Measurements from ENCODE around the gene B3GNT5.

DNA sequence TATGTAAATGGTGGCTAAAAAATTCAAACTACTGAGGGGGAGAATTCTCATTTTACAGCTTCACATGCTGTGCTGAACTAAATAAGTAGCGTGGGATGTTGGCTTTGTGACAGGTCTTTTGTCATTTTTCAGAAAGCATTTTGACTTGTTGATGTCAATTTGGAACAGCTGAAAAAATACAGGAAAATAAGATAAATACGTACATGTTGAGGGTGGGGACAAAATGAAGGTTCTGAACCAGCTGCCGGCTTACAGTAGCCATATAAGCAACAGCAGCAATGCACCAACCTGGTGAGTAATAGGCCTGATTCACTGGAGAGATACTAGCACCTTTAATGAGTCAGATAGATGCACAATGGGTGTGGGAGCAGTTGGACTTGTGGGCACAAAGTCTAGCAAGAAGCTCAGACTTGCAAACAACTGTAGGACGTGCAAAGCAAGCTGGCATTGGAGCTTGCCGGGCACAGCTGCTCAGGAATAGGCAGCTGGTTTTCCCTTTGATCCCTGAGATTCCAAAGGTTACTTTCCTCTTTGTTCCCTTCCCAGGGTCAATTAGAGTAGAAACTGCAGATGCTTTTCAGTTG, 12.9 kb downstream of the B3GNT5 start:
- TF ChIP-seq SALL2 (tag by site-specific recombination; IDR thresholded peaks at IDR 0.05; ENCODE audit: borderline replicate concordance) (no peak), KLF9 (tag by site-specific recombination; IDR thresholded peaks at IDR 0.05; ENCODE audit: low read depth) (no peak), ZBTB7A (tag by site-specific recombination; IDR thresholded peaks at IDR 0.05; ENCODE audit: low read depth) (no peak), ZNF155 (tag by site-specific recombination; IDR thresholded peaks at IDR 0.05) (no peak), KLF1 (tag by site-specific recombination; IDR thresholded peaks at IDR 0.05) (no peak), ZNF510 (tag by site-specific recombination; IDR thresholded peaks at IDR 0.05; ENCODE audit: insufficient replicate concordance) (no peak), MYNN (tag by site-specific recombination; IDR thresholded peaks at IDR 0.05; ENCODE audit: borderline replicate concordance) (no peak), ZNF747 (tag by site-specific recombination; IDR thresholded peaks at IDR 0.05) (no peak), SETDB1 (IDR thresholded peaks at IDR 0.05; ENCODE audit: insufficient read length, low read length) (no peak)
- TF ChIP-seq, protein P1, sequence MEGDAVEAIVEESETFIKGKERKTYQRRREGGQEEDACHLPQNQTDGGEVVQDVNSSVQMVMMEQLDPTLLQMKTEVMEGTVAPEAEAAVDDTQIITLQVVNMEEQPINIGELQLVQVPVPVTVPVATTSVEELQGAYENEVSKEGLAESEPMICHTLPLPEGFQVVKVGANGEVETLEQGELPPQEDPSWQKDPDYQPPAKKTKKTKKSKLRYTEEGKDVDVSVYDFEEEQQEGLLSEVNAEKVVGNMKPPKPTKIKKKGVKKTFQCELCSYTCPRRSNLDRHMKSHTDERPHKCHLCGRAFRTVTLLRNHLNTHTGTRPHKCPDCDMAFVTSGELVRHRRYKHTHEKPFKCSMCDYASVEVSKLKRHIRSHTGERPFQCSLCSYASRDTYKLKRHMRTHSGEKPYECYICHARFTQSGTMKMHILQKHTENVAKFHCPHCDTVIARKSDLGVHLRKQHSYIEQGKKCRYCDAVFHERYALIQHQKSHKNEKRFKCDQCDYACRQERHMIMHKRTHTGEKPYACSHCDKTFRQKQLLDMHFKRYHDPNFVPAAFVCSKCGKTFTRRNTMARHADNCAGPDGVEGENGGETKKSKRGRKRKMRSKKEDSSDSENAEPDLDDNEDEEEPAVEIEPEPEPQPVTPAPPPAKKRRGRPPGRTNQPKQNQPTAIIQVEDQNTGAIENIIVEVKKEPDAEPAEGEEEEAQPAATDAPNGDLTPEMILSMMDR (tag by site-specific recombination; IDR thresholded peaks at IDR 0.05): no peak
- TF ChIP-seq, protein P2, sequence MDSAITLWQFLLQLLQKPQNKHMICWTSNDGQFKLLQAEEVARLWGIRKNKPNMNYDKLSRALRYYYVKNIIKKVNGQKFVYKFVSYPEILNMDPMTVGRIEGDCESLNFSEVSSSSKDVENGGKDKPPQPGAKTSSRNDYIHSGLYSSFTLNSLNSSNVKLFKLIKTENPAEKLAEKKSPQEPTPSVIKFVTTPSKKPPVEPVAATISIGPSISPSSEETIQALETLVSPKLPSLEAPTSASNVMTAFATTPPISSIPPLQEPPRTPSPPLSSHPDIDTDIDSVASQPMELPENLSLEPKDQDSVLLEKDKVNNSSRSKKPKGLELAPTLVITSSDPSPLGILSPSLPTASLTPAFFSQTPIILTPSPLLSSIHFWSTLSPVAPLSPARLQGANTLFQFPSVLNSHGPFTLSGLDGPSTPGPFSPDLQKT (IDR thresholded peaks at IDR 0.05; ENCODE audit: borderline replicate concordance, low read depth, low read length): no peak
- TF ChIP-seq, protein P3, sequence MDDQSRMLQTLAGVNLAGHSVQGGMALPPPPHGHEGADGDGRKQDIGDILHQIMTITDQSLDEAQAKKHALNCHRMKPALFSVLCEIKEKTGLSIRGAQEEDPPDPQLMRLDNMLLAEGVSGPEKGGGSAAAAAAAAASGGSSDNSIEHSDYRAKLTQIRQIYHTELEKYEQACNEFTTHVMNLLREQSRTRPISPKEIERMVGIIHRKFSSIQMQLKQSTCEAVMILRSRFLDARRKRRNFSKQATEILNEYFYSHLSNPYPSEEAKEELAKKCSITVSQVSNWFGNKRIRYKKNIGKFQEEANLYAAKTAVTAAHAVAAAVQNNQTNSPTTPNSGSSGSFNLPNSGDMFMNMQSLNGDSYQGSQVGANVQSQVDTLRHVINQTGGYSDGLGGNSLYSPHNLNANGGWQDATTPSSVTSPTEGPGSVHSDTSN (CRISPR knock-in tag; IDR thresholded peaks at IDR 0.05): no peak
- TF ChIP-seq, protein P4, sequence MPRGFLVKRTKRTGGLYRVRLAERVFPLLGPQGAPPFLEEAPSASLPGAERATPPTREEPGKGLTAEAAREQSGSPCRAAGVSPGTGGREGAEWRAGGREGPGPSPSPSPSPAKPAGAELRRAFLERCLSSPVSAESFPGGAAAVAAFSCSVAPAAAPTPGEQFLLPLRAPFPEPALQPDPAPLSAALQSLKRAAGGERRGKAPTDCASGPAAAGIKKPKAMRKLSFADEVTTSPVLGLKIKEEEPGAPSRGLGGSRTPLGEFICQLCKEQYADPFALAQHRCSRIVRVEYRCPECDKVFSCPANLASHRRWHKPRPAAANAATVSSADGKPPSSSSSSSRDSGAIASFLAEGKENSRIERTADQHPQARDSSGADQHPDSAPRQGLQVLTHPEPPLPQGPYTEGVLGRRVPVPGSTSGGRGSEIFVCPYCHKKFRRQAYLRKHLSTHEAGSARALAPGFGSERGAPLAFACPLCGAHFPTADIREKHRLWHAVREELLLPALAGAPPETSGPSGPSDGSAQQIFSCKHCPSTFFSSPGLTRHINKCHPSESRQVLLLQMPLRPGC (tag by site-specific recombination; IDR thresholded peaks at IDR 0.05): no peak
- TF ChIP-seq, protein P5, sequence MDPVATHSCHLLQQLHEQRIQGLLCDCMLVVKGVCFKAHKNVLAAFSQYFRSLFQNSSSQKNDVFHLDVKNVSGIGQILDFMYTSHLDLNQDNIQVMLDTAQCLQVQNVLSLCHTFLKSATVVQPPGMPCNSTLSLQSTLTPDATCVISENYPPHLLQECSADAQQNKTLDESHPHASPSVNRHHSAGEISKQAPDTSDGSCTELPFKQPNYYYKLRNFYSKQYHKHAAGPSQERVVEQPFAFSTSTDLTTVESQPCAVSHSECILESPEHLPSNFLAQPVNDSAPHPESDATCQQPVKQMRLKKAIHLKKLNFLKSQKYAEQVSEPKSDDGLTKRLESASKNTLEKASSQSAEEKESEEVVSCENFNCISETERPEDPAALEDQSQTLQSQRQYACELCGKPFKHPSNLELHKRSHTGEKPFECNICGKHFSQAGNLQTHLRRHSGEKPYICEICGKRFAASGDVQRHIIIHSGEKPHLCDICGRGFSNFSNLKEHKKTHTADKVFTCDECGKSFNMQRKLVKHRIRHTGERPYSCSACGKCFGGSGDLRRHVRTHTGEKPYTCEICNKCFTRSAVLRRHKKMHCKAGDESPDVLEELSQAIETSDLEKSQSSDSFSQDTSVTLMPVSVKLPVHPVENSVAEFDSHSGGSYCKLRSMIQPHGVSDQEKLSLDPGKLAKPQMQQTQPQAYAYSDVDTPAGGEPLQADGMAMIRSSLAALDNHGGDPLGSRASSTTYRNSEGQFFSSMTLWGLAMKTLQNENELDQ (tag by site-specific recombination; IDR thresholded peaks at IDR 0.05; ENCODE audit: low read depth): no peak

All from HEK293 (cell line).